Measurements from ENCODE around the gene OR6Q1. TPM values are rescaled to one million over a fixed set of nuclear protein-coding genes. Genes with fewer than 3 reads are reported as not detected.

OR6Q1 gene
- total RNA-seq, 1 experiment from 2014 or later, result not detected

DNA sequence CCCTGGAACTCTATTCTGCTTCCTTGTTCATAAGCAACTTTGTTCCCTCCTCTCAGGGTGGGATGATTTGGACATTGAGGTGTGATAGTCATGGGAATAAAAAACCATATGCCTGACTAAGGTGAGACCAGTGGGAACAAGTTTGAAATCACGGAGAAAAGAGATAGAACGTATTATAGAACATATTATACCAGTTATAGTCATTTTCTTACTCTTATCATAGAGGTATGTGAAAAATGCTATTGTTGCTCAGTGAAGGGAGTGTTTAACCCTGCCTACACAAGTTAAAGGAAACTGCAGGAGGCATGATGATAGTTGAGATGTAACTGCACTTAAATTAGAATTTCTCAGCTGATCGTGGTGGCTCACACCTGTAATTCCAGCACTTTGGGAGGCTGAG, 15.5 kb downstream of the OR6Q1 start:
- no TSS peak for BruUV-seq (replicated peaks)
- no peaks in the 10 kb centered on the region for H3K9me3 ChIP-seq (ENCODE audit: low read depth, low read length, poor library complexity, severe bottlenecking)
- intact Hi-C loops (cut with micrococcal nuclease; ENCODE audit: unreplicated experiment), result no loop called here
- H3K27me3 ChIP-seq (replicated peaks; ENCODE audit: insufficient read depth, low read depth, low read length, poor library complexity), result peaks cover 8% of the 10 kb centered on the region
- H3K4me1 ChIP-seq (ENCODE audit: insufficient read depth, low read length, poor library complexity, severe bottlenecking), result no peaks in the 10 kb centered on the region
- DNase-seq (ENCODE audit: low spot score), result no peak
- no peak overlapping the region for H3K4me3 ChIP-seq (ENCODE audit: low read depth, low read length, poor library complexity, severe bottlenecking)
- no peak overlapping the region for H3K27ac ChIP-seq (ENCODE audit: low read depth, low read length, poor library complexity, severe bottlenecking)
- POLR2A ChIA-PET (ENCODE audit: low non-redundant PET), result no interaction called here
- H3K36me3 ChIP-seq (ENCODE audit: insufficient read depth, low read length, poor library complexity, severe bottlenecking), result no peaks in the 10 kb centered on the region
- CTCF ChIA-PET, result no interaction called here
- no peak for TF ChIP-seq EZH2 (IDR thresholded peaks at IDR 0.05; ENCODE audit: borderline replicate concordance, low read depth, low read length, poor library complexity, severe bottlenecking)
- TF ChIP-seq, protein P1, sequence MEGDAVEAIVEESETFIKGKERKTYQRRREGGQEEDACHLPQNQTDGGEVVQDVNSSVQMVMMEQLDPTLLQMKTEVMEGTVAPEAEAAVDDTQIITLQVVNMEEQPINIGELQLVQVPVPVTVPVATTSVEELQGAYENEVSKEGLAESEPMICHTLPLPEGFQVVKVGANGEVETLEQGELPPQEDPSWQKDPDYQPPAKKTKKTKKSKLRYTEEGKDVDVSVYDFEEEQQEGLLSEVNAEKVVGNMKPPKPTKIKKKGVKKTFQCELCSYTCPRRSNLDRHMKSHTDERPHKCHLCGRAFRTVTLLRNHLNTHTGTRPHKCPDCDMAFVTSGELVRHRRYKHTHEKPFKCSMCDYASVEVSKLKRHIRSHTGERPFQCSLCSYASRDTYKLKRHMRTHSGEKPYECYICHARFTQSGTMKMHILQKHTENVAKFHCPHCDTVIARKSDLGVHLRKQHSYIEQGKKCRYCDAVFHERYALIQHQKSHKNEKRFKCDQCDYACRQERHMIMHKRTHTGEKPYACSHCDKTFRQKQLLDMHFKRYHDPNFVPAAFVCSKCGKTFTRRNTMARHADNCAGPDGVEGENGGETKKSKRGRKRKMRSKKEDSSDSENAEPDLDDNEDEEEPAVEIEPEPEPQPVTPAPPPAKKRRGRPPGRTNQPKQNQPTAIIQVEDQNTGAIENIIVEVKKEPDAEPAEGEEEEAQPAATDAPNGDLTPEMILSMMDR (conservative IDR thresholded peaks at IDR 0.05; ENCODE audit: low read depth, low read length), result no peak

- Histone ChIP-seq H3K4me3 (ENCODE audit: low read depth, low read length, poor library complexity, severe bottlenecking) (no peak overlapping the region), H3K4me1 (ENCODE audit: insufficient read depth, low read length, poor library complexity, severe bottlenecking) (no peaks in the 10 kb centered on the region), H3K9me3 (ENCODE audit: low read depth, low read length, poor library complexity, severe bottlenecking) (no peaks in the 10 kb centered on the region), H3K36me3 (ENCODE audit: insufficient read depth, low read length, poor library complexity, severe bottlenecking) (no peaks in the 10 kb centered on the region), H3K27me3 (replicated peaks; ENCODE audit: insufficient read depth, low read depth, low read length, poor library complexity) (peaks cover 8% of the 10 kb centered on the region), H3K27ac (ENCODE audit: low read depth, low read length, poor library complexity, severe bottlenecking) (no peak overlapping the region)
- ChIA-PET CTCF (no interaction called here), POLR2A (ENCODE audit: low non-redundant PET) (no interaction called here)
- no peak for DNase-seq (ENCODE audit: low spot score)
- TF ChIP-seq EZH2 (IDR thresholded peaks at IDR 0.05; ENCODE audit: borderline replicate concordance, low read depth, low read length, poor library complexity, severe bottlenecking), result no peak
- TF ChIP-seq, protein P1 (conservative IDR thresholded peaks at IDR 0.05; ENCODE audit: low read depth, low read length), result no peak
- intact Hi-C loops (cut with micrococcal nuclease; ENCODE audit: unreplicated experiment), result no loop called here
- no TSS peak for BruUV-seq (replicated peaks)
Observed at GRCh38 chr11:58047818-58048217, 17.1 kb downstream of the OR6Q1 start.

DNA sequence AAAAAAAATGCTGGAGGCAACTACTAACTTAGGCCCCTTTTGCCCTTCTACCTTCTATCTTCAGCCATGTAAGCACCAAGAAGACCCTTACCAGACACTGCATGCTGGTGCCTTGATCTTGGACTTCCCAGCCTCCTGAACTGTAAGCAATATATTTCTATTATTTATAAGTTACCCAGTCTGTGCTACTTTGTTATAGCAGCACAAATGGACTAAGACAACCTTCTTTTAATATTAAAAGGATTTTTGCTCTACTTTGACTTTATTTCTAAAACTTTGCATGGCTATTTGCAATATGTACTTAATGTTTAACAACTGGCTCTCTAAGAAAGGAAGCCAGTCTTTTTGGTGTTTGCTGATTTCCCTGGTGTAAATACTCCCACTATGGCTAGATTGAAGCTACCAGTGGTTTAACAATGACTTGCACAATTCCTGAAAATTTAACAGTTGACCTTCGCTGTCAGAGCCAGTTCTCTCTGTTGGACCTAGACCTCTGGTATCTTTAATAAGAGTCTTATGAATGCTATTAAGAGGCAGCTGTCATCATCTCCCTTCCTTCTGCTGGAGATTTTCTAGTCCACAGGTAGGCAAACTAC, 25.2 kb downstream of the OR6Q1 start:
- TF ChIP-seq, protein P1 (conservative IDR thresholded peaks at IDR 0.05; ENCODE audit: low read depth, low read length), result no peak
- TF ChIP-seq EZH2 (IDR thresholded peaks at IDR 0.05; ENCODE audit: borderline replicate concordance, low read depth, low read length, poor library complexity, severe bottlenecking), result no peak
- POLR2A ChIA-PET (ENCODE audit: low non-redundant PET), result no interaction called here
- DNase-seq (ENCODE audit: low spot score), result no peak
- Histone ChIP-seq H3K9me3 (ENCODE audit: low read depth, low read length, poor library complexity, severe bottlenecking) (no peaks in the 10 kb centered on the region), H3K4me1 (ENCODE audit: insufficient read depth, low read length, poor library complexity, severe bottlenecking) (no peaks in the 10 kb centered on the region), H3K36me3 (ENCODE audit: insufficient read depth, low read length, poor library complexity, severe bottlenecking) (no peaks in the 10 kb centered on the region), H3K4me3 (ENCODE audit: low read depth, low read length, poor library complexity, severe bottlenecking) (no peak overlapping the region), H3K27ac (ENCODE audit: low read depth, low read length, poor library complexity, severe bottlenecking) (no peak overlapping the region), H3K27me3 (replicated peaks; ENCODE audit: insufficient read depth, low read depth, low read length, poor library complexity) (no peaks in the 10 kb centered on the region)
- intact Hi-C loops (cut with micrococcal nuclease; ENCODE audit: unreplicated experiment), result no loop called here
- BruUV-seq (replicated peaks), result no TSS peak
- CTCF ChIA-PET, result no interaction called here
